Smooth muscle cell (in vitro differentiated cells): Measurements from ENCODE around the gene ZNF335. TPM values are rescaled to one million over a fixed set of nuclear protein-coding genes. Genes with fewer than 3 reads are reported as not detected.

Source experiments
- DNase-seq: peaks from one replicate; lab custom pipeline; 2025; ENCODE audit not compliant: unreplicated experiment; lab: John Stamatoyannopoulos, UW
- H2AFZ ChIP-seq: fragments of 200-600 bp; sonication (generic); 2 replicates; pipeline ENCODE4 v1.6.0; 2016; ENCODE audit warnings: antibody characterized with exemption, low read depth, mild to moderate bottlenecking
- H3F3A ChIP-seq: fragments of 200-600 bp; sonication (generic); 2 replicates; pipeline ENCODE4 v1.6.0; 2017; ENCODE audit warnings: antibody characterized with exemption, low read depth
- H3K27ac ChIP-seq: fragments of 200-600 bp; sonication (generic); 2 replicates; pipeline ENCODE4 v1.5.1; 2016; ENCODE audit warnings: low read depth, mild to moderate bottlenecking
- H3K27me3 ChIP-seq: fragments of 200-600 bp; sonication (generic); 2 replicates; pipeline ENCODE4 v1.6.1; 2016; ENCODE audit warnings: low read depth, mild to moderate bottlenecking
- H3K36me3 ChIP-seq: fragments of 200-600 bp; sonication (generic); 2 replicates; pipeline ENCODE4 v1.5.1; 2016; ENCODE audit warnings: low read depth
- H3K4me1 ChIP-seq: fragments of 200-600 bp; sonication (generic); 2 replicates; pipeline ENCODE4 v1.5.1; 2016; ENCODE audit warnings: low read depth
- H3K4me2 ChIP-seq: fragments of 200-600 bp; sonication (generic); 2 replicates; pipeline ENCODE4 v1.6.0; 2016; ENCODE audit warnings: mild to moderate bottlenecking
- H3K4me3 ChIP-seq: fragments of 200-600 bp; sonication (generic); 2 replicates; pipeline ENCODE4 v1.5.1; 2016; ENCODE audit warnings: mild to moderate bottlenecking
- H3K79me2 ChIP-seq: fragments of 200-600 bp; sonication (generic); 2 replicates; pipeline ENCODE4 v1.6.0; 2016; ENCODE audit warnings: low read depth, mild to moderate bottlenecking
- H3K9ac ChIP-seq: fragments of 200-600 bp; sonication (generic); 2 replicates; pipeline ENCODE4 v1.6.0; 2016; ENCODE audit warnings: low read depth
- H3K9me3 ChIP-seq: fragments of 200-600 bp; sonication (generic); replicated peaks from 2 replicates; pipeline ENCODE4 v1.5.1; 2016; ENCODE audit warnings: low read depth
- H4K20me1 ChIP-seq: fragments of 200-600 bp; sonication (generic); 2 replicates; pipeline ENCODE4 v1.6.0; 2016; ENCODE audit warnings: low read depth
- WGBS: methylation state at CpG from one replicate; pipeline ENCODE4 v1.1.7; 2016; ENCODE audit warnings: low lambda C conversion rate; 5-methylcytosine and 5-hydroxymethylcytosine counted together
- polyA plus RNA-seq: library from polyadenylated mRNA; unstranded; fragments of >200 nt; fragmentation: Nextera tagmentation; extraction: Ambion mirVana; gene quantifications from 2 replicates; pipeline ENCODE4 v1.2.1, GENCODE V29; 2016
- total RNA-seq: library from RNA; depleted of rRNA; stranded (reverse); fragments of >200 nt; gene quantifications from 2 replicates; pipeline ENCODE4 v1.2.3, GENCODE V29; 2014
- TF ChIP-seq, protein P1 (sequence below): fragments of 200-600 bp; sonication (generic); IDR thresholded peaks from 2 replicates; pipeline ENCODE4 v1.5.1; 2017; ENCODE audit warnings: borderline replicate concordance, mild to moderate bottlenecking, antibody characterized with exemption; ENCODE audit not compliant: insufficient read depth, poor library complexity, severe bottlenecking

Gene ZNF335
- total and polyA plus RNA-seq, 2 experiments from 2014 or later, result 11.2 to 14.2 TPM

DNA sequence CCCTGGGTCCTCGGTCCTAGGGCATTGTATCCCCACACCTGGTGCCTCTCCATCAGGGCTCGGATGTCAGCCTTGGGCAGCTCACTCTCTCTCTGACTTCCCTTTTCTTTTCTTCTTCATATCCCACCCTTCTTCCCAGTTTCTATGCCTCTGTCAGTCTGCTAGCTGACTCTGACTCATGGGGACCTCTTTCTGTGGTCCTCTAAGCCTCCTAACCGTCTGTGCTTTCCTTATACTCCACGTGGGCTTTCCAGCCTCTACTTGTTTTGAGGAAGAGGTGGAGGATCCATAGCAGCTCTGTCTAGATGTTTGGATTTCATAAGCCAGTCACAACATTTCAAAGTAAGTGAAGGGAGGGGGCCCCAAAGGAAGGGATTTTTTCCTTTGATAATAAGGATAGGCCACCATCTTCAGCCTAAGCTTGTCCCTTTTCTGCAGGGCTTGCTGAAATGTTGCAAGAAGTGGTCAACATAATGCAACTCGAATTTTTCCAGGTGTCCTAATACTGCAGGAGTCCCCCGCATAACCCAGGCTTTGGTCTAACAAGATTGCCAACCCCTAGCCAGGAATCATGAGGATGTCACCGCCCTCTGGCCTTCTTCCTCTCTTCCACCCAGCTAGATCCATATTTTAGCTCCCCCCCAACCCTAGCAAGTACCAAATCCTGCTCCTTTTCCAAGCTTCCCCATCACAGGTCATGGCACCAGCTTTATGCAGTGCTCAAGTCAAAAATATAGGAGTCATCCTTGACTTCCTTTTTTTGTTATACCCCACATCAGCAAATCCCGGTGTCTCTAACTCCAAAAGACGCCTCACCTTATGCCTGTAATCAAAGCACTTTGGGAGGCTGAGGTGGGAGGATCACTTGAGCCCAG, 51.3 kb downstream of the ZNF335 start:
- H3K9me3 ChIP-seq, result no peaks in the 10 kb centered on the region
- peaks cover 34% of the 10 kb centered on the region for H3F3A ChIP-seq
- peak overlapping the region; percentile 45 for H3K9ac ChIP-seq
- peak overlapping the region; percentile 94 for H3K27ac ChIP-seq
- no peaks in the 10 kb centered on the region for H3K27me3 ChIP-seq
- no peaks in the 10 kb centered on the region for H3K79me2 ChIP-seq
- peaks cover 21% of the 10 kb centered on the region for H3K4me1 ChIP-seq
- TF ChIP-seq, protein P1, sequence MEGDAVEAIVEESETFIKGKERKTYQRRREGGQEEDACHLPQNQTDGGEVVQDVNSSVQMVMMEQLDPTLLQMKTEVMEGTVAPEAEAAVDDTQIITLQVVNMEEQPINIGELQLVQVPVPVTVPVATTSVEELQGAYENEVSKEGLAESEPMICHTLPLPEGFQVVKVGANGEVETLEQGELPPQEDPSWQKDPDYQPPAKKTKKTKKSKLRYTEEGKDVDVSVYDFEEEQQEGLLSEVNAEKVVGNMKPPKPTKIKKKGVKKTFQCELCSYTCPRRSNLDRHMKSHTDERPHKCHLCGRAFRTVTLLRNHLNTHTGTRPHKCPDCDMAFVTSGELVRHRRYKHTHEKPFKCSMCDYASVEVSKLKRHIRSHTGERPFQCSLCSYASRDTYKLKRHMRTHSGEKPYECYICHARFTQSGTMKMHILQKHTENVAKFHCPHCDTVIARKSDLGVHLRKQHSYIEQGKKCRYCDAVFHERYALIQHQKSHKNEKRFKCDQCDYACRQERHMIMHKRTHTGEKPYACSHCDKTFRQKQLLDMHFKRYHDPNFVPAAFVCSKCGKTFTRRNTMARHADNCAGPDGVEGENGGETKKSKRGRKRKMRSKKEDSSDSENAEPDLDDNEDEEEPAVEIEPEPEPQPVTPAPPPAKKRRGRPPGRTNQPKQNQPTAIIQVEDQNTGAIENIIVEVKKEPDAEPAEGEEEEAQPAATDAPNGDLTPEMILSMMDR, result no peak
- no peak for DNase-seq
- WGBS, result 66% methylated on average over 9 of the region's 9 CpGs
- peak overlapping the region; percentile 33 for H3K4me2 ChIP-seq
- no peaks in the 10 kb centered on the region for H4K20me1 ChIP-seq
- no peaks in the 10 kb centered on the region for H3K36me3 ChIP-seq
- H2AFZ ChIP-seq, result no peak overlapping the region
- no peak overlapping the region for H3K4me3 ChIP-seq

DNA sequence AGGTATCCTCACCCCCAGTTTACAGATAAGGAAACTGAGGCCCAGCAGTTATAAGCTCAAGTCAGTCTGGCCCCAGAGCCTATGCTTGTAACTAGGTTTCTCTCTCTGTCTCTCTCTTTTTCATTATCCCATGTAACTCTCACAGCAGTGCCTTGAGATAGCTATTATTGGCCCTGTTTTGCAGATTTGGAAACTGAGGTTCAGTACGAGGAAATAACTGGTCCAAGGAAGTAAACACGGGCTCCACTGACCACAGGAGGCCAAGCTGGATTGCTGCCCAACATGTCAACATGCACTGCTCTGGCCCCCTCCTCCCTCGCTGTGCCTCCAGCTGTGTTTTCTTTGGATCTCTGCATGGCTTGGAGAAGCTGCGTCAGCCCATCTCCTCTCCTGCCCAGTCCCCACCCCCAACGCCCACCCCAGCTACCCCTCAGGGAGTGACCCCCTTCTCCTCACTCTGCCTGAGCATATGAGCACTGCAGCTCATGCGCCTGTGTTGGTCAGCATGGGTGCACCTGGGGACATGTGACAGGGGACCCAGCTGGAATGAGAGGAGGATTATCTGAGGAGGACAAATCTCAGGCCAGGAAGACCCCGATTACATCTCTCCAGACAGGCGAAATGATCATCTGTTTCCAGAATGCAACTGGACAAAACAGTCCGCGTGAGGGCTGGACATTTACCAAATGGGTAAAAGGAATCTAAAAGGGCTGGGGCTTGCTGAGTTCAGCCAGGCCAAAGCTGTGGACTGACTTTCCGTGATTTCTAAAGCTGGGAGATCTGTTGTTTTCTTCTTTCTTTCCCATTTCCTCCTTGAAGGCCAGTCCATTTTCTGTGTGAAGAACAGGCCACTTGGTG, 52.2 kb downstream of the ZNF335 start:
- DNase-seq, result no peak
- Histone ChIP-seq H3K9ac (peak overlapping the region; percentile 74), H3K36me3 (no peaks in the 10 kb centered on the region), H4K20me1 (no peaks in the 10 kb centered on the region), H3K79me2 (no peaks in the 10 kb centered on the region), H3K27ac (peak overlapping the region; percentile 94), H2AFZ (no peak overlapping the region), H3K4me1 (peaks cover 16% of the 10 kb centered on the region), H3K27me3 (no peaks in the 10 kb centered on the region), H3K4me3 (no peak overlapping the region), H3K9me3 (no peaks in the 10 kb centered on the region), H3K4me2 (peak overlapping the region; percentile 33), H3F3A (peaks cover 34% of the 10 kb centered on the region)
- WGBS, result 35% methylated on average over 11 of the region's 11 CpGs
- TF ChIP-seq, protein P1, result no peak

DNA sequence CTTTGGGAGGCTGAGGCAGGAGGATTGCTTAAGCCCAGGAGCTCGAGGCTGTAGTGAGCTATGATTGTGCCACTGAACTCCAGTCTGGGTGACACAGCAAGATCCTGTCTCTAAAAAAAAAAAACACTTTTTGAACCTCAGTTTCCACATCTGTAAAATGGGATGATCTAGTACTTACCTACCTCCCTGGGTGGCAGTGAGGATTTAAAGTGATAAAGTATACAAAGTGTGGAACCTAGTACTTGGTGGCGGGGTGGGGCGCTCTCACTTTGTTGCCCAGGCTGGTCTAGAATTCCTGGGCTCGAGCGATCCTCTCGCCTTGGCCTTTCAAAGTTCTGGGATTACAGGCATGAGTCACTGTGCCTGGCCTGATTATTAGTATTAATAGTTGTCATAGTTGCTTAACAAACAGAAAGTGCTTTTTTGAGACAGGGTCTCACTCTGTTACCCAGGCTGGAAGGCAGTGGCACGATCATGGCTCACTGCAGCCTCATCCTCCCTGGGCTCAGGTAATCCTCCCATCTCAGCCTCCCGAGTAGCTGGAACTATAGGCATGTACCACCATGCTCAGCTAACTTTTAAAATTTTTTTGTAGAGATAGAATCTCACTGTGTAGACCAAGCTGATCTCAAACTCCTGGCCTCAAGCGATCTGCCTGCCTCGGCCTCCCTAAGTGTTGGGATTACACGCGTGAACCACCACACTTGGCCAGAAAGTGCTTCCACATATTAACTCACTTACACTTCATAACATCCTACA, 53.0 kb downstream of the ZNF335 start:
- Histone ChIP-seq H3F3A (peaks cover 28% of the 10 kb centered on the region), H3K9me3 (no peaks in the 10 kb centered on the region), H3K79me2 (no peaks in the 10 kb centered on the region), H2AFZ (no peak overlapping the region), H3K27me3 (no peaks in the 10 kb centered on the region), H3K27ac (peak overlapping the region; percentile 94), H3K36me3 (no peaks in the 10 kb centered on the region), H3K4me3 (no peak overlapping the region), H3K4me1 (peaks cover 16% of the 10 kb centered on the region), H4K20me1 (no peaks in the 10 kb centered on the region), H3K9ac (peak overlapping the region; percentile 74), H3K4me2 (peak overlapping the region; percentile 33)
- DNase-seq, result no peak
- TF ChIP-seq, protein P1, result no peak
- WGBS, result 63% methylated on average over 12 of the region's 12 CpGs
